ENCODE results near the gene ROBO1.

ROBO1 gene

DNA sequence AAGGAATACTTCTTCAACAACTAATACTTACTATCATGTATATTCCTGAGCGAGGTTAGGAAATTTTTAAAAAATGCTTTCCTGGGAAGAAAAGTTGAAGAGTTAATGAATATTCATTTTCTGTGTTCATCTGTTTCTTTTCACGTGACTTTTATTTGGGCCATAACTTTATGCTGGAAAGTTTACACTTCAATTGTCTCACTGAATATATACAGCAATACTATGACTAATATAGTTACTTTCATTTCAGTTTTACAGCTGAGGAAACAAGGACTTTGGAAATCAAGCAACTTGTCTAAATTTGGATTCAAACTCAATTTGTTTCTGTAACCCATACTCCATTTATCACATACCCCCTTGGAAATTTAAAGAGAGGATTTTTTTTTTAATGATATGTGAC, 894.2 kb downstream of the ROBO1 start:
- no peak for DNase-seq (ENCODE audit: low read depth)

DNA sequence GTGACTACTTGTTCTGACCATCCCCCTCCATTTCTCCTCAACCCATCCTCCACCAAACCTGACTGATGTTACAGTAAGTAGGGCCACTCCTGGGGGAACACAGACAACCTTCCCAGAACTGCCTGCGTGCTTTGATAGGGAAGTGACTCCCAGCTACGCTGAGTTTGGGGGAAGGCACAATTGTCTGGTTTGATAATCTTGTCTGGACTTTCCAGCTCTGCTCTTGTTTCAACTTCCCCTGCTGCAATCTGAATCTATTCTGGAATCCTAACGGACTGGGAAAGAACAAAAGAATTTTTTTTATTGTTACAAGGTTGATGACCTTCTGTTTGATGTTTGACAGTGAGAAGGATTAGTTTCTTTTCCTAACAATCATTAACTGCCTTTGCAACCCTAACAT, 895.6 kb downstream of the ROBO1 start:
- DNase-seq (ENCODE audit: low read depth), result no peak

DNA sequence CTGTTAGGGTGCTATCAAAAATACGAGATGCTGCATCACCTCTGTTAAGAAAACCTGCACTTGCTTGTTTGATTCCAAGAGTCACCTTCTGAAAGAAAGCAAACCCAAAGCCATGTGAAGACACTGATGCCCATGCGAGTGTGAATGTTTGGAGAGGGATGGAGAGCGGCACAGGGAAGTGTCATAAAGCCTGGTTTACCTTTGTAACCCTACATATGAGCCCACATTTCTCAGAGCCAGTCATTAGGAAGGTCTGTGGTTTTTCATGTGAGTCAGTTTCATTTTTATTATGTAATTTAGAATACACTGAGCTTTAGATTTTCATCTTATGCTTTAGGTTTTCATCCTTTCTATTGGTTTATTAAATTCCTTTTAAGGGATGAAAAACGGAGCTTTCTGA, 896.8 kb downstream of the ROBO1 start:
- no peak for DNase-seq (ENCODE audit: low read depth)

DNA sequence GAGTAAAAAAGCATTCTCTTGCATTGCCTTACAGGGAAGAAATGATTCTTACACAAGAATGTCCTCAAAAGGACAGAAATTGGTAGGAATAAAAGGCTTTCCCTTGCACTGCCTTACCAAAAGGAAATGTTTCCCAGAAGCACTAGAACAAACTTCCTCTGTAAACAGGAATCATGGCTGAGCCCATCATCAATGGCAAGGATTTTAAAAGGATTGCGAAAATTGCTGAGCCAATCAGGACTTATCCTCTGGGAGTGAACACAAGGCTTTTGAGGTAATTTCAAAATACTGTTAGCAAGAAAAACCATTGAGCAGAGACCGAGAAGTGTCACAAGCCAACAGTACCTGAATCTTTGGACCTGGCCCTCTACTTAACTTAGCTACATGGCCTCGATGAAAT, 897.3 kb downstream of the ROBO1 start:
- no peak for DNase-seq (ENCODE audit: low read depth)

DNA sequence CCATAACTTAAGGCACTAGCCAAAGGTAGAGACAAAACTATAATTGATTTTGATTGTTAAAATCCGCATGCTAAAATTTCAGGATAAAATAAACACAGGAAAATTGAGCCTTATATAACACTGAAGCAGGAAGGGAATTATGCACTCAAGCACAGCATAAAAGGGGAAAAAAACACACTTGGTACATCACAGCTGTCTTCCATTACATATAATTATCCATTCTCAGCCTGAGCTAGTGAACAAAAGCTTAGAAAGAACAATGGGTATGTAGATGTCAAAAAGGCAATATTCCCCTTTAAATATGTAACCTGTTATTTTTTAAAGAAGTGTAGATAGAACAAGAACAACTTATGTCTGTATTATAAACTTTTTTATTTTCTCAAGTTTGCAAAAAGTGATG, 899.2 kb downstream of the ROBO1 start:
- DNase-seq (ENCODE audit: low read depth), result no peak

DNA sequence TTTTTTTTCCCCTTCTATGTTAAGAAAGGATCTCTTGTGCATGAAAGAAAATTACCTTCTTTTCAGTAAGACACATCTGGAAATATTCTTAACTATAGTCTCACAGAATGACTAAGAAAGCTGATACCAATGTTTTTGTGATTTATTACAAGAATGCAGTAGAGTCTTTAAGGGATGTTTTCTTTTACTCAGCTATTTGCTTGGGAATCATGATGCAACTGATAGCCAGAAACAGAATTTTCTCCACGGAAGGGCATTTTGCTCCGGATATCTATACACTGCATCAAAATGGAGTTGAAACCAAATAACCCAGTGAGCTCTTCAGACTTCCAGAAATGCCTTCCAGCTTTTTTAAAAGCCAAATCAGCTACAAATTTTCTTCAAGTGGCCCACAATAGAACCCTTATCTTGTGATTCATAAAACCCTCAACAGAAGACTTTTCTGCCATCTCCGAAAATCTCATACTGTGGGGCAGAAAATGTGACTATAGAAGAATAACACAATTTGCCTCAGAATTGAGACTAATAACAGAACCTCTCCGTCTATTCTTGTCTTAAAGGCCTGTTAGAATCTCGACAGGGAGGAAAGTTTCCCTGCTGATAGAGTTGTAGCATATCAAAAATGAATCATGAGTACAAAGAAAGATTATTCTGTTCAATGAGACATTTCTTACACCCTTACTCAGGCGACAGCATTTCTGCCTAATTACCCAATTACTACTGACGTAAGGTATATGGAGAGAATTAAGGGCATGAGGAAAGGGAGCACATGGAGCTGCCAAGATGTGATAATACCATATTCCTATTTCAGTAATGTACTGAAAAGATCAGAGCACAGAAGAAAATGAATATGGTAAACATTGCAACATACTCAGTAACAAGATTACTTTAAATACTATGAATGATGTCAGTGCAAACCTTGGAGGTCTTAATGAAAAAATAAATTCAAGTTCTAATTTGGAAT, 900.1 kb downstream of the ROBO1 start:
- no peak for DNase-seq (ENCODE audit: low read depth)

DNA sequence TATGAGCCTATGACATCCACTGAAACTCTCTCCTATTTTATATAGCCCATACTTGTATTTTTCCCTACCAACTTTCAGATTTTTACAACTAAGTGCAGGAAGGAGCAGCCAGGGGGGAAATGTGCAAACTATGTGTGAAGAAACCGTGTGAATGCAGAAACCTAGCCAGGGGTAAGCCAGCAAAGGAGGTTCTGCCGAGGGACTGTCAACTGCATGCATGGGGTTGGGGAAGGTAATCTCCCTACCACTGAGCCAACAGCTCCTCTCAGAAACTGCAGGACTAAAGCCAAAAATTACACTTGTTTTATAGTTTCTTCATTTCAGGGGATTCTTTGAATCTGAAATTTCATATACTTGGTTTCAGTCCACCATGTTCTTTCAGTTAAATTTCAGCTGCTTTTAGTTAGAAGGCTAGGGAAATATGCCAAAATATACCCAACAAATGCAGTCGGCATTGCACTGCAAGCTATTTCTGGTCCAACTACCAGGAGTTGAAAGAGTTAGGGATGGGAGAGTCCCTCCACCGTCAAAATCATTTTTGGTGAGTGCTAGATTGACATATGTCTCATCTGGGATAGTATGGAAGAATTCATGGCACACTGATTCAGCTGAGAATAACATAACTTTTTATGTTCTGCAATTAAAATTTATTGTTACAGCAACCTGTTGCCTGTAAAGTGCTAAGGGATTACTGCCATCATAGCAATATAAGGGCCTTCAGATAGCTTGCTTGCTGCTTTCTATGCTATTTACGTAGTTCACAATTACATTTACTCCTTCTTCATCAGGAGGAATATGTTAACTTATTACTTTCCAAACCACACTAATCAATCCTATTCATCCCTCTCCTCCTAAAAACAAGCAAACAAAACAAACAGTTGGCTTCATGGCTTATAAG, 904.2 kb downstream of the ROBO1 start:
- DNase-seq (ENCODE audit: low read depth), result no peak

DNA sequence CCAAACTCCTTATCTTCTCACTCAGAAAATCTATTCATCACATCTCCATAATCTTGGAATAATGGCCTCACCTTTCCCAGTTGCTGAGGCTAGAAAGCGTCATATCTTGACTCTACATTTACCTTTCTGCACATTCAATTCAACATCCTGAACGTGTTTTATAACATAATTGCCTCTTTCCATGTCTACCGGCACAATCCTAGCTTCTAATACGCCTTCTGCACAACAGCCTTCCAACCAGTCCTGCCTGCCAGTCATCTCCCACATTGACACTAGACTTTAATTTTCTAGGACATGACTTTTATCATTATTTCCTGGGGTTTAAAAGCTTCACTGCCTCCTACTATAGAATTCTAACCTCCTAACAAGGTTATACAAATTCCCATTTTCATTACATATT, 906.6 kb downstream of the ROBO1 start:
- no peak for DNase-seq (ENCODE audit: low read depth)

DNA sequence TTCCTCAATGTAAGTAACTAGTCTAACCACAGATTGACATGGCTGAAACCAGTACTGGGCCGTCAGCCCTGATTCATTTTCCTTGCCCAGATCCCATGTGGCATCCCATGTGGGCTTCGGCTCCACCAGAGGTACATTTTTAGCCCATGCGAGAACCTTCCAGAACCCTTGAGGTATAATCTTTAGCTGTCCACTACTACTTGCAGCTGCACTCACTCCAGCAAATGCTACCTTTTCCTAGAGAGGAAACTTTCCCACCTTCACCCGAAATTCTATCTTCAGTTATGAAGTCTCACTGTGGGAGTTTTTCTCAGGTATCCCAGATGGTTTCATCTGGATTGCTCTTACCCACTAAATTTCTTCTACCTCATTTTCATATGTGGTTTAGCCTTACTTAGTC, 907.2 kb downstream of the ROBO1 start:
- DNase-seq (ENCODE audit: low read depth), result no peak

DNA sequence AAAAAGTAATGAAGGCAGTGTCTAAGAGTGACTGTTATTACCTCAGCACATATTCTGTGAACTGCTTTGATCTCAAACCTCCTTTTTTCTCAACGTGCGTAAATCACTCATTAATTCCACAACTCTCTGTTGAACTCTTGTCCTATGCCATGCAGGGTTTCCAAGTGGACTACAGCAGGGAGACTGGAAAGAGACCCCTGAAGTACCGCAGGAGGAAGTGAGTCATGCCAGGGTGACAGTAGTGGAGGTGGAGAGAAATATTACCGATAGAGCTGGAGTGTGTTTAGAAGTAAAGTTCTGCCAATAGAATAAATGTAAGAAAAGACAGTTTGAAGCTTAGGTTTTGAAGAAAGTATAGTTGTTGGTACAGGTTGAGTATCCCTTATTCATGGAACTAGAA, 908.9 kb downstream of the ROBO1 start:
- no peak for DNase-seq (ENCODE audit: low read depth)

DNA sequence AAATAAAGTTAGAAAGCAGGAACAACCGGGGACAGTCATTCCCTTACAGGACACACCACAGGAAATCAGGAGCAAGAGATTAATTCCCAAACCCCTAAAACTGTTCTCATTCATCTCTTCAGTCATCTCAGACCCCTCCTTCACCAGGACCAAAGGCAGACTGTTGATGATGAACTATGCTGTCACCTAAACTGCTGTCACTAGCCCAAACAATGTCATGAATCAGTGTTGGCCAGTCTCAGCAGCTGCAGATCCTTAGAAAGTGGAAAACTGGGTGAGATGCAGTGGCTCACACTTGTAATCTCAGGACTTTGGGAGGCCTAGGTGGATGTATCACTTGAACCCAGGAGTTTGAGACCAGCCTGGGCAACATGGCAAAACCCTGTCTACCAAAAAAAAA, 909.6 kb downstream of the ROBO1 start:
- no peak for DNase-seq (ENCODE audit: low read depth)

DNA sequence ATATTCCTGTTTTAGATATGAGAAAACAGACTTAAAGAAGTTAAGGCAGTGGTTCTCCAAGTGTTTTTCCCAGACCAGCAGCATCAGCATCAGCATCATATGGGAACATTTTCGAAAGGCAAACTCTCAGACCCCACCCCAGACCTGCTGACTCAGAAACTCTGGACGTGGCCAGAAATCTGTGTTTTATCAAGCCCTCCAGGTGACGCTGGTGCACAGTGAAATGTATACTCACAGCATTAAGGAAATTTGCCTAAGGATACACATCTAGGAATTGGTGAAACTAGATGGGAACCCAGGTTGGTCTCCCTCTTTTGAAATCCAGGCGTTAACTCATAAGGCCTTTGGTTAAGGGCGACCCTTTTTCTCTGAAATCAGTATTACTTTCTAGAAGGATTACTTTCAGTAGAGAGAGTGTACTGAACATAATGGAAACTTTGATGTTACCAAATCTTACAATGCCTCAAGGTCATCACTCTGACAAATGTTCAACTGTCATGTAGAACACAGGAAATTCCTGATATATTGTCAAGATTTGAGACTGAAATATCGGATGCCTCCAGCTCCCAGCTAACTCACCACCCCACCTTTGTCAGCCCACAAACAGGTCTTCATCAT, 910.2 kb downstream of the ROBO1 start:
- no peak for DNase-seq (ENCODE audit: low read depth)

DNA sequence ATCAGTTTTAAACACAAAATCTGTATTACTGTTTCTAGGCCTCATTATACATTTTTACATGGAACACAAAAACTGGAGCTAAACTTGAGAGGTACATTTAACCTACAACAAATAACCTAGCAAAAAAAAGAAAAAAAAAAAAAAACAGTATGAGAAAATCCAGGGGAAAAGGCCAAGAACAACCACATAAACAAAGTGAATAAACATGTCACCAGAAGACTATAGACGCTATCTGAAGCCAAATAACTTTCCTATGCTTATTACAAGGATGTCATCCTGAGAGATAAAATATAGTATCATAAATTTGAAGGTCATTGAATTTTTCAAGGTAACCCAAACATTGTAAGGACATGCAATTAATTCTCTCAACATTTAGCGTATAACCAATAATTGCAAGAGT, 911.6 kb downstream of the ROBO1 start:
- no peak for DNase-seq (ENCODE audit: low read depth)

DNA sequence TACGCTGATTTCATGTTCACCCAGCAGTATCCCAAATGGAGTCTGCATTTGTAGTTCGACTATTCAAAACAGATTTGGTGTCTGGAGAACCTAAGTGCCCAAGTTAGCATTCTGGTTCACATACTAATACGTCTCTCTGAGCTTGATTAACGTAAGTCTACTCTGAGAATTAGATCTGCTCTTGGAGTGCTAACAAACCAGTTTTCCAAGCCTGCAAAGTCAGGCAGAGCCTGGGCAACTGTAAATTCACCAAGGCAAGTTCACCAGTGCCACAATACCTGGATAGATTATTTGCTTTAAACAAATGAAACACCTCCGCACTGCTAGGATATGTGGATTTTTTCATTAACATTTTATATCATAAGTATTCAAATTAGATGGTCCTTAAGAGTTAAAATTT, 912.6 kb downstream of the ROBO1 start:
- no peak for DNase-seq (ENCODE audit: low read depth)

DNA sequence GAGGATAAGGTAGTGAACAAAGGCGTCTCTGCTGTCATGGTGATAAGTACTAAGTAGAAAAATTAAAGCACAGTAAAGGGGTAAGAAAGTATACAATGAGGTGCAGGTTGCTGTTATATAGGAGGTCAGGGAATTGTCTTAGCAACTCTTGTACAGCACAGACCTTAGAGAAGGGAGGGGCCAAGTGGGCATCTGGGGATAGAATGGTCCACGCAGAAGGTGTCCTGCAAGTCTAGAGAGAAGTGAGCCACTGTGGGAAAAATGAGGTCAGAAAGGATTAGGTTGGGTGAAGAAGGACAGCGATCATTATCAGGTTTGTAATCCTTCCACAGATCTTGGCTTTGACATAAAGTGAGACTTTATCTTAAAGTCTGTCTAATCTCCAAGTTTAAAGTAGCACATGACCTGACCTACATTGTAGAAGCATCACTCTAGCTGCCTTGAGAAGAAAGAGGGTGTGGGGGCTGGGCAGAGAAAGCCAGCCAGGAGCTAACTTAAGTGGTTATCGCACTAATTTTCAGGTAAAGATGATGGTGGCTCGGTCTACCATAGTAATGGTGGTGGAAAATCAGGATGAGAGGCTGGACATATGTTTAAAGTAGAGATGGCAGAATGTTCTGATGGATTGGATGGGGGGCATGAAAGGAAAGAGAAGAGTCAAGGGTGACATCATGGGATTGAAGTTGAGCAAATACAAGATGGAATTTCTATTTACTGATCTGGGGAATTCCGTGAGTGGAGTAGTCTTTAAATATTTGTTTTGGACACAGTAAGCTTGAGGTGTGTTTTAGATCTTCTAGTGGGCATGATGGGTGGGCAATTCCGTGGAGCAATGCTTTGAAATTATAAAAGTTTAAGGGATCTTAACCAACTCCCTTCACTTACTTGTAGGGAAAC, 919.2 kb downstream of the ROBO1 start:
- DNase-seq (ENCODE audit: low read depth), result no peak

DNA sequence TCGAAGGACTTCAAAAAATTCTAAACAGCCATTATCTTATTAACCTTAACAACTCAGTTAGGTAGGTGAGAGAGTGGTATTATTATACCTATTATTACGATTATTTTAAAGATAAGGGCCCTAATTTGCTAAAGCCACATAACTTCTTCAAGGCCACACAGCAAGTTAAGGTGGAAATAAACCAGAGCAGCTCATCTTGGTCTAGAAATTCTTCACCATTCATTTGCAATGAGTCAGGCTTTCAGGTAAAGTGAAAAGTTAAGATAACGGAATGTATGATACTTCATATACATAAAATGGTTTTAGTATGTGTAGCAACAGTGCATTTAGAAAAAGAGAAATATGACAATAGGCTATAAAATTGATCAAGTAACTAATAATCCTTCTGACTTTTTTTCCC, 920.2 kb downstream of the ROBO1 start:
- DNase-seq (ENCODE audit: low read depth), result no peak

DNA sequence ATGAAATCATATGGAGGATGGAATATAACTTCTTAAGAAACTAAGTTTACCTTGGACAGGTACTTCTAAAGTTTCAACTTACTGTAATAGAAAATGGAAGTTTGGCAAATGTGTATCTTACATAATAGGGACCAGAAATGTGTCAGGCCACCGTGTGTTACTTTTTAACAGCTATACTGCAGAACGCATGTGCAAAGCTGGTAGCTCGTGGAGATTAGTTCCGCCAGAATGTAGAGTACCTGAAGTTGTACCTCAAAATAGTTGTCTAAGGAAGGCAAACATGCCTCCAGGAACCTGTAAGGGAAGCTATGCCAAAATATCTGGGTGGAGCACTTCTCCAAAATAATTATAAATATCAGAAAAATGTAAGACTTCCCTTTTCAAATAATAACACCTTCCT, 920.6 kb downstream of the ROBO1 start:
- no peak for DNase-seq (ENCODE audit: low read depth)

DNA sequence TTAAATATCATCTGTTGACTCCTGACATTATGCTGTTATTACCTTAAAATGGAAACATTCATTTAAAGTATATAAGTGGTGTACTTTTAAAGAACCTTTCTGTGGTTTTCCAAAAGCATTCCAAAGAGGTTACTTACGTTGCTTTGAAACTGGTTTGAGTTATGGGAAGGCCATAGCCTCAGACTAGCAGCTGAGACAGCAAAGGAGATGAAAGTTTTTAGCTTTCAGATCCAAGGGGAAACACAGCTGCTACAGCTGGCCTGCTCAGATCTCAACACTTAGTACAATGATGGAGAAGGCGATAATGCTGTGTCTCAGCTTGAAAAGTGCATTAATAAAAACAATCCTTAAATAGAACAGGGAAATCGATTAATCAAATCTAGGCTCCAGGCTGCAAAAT, 921.1 kb downstream of the ROBO1 start:
- no peak for DNase-seq (ENCODE audit: low read depth)

DNA sequence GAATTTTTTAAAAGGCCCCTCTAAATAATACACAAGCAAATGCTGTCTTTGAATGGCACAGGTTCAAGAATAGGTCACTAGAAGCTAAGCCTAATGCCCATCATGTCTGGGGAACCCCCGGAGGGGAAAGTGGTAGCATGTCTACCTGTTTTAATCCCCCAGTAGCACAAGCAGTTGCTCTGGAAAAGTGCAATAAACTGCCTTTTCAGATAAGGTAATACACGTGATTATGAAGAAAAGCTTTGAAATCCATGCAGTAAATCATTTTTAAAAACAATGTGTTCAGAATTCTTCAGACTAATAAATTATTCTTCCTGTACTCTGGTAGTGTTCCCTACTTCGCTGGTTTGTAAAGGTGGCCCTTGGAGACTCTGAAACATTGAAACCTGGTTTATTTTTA, 922.2 kb downstream of the ROBO1 start:
- no peak for DNase-seq (ENCODE audit: low read depth)

DNA sequence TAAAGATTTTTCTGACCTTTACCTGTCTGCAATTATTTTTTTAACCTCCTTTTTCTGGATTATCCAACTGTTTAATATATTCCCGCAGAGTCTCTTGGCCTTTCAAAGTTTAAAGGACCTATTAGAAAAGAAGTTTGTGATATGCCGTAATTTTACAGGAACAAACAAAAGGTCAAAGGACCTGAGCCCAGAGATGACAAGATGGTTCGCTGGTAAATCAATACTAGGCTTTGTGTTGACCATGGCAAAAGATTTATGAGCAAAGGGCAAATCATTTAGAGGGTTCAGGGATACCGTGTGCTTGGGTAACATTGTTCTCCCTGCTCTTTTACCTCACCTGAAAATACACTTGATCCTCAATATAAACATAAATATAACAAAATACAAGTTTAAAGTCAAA, 923.5 kb downstream of the ROBO1 start:
- DNase-seq (ENCODE audit: low read depth), result no peak

DNA sequence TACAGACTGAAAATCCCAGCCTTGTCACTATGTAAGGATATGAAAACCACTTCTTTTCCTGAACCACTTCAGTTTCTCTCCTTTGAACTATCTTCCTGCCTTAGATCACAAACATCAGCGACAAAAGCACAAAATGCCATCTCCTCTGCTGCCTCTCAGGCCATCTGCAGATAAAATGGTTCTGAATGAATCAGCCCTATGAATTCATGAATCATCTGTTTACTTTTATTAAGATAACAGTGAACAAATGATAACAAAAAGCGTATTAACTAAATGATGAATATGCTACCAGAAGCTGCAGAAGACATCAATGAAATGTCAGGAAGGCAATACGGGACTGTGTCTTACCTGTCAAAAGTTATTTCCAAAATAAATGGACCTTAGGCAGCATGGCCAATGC, 928.1 kb downstream of the ROBO1 start:
- DNase-seq (ENCODE audit: low read depth), result no peak

DNA sequence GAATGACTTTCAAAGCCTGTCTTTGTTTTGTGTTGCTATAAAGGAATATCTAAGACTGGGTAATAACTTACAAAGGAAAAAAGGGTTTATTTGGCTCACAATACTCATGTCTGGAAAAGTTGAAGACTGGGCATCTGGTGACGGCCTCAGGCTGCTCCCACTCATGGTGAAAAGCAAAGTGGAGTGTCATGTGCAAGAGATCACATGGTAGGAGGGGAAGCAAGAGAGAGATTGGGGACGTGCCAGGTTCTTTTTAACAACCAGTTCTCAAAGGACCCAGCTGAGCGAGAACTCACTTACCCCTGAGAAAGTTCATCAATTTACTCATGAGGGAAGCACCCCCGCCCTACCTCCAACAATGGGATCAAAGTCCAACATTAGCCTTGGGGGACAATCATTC, 929.4 kb downstream of the ROBO1 start:
- DNase-seq (ENCODE audit: low read depth), result no peak
